NT2/D1 (cell line): ENCODE measurements around the gene FOXL2NB.

ENCODE experiments used
- SUZ12 ChIP-seq: IDR thresholded peaks from 2 replicates; pipeline ENCODE4 v1.6.1; 2011; ENCODE audit not compliant: insufficient read length, insufficient read depth; ENCODE audit errors: extremely low read depth
- YY1 ChIP-seq: IDR thresholded peaks from 2 replicates; pipeline ENCODE4 v1.6.1; 2011; ENCODE audit not compliant: insufficient read length, insufficient read depth
- ZNF274 ChIP-seq: IDR thresholded peaks from 2 replicates; pipeline ENCODE4 v1.6.1; 2011; ENCODE audit warnings: mild to moderate bottlenecking, low read depth, low read length

DNA sequence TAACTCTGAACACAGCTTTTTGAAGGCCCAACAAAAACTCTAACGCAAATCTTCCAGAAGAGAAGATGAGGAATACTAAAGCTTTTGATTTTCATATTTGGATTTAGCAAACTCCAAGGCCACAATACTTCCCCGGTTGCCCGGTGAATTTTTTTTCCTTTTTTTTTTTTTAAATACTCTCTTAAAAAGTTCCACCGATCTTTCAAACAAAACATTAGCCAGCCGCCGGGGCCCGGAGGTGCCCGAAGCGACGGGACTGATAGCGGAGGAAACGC, 2.4 kb upstream of the FOXL2NB start:
- TF ChIP-seq YY1 (no peak), ZNF274 (no peak), SUZ12 (no peak)
